Left forelimb (tissue), 1 donor: ENCODE measurements around the gene DTL.
A peak's percentile ranks its signal among the peaks of the same experiment; 100 is the strongest.
"Not testable (repeated sequence)": the region's sequence is repeated elsewhere in the genome, so short reads cannot be mapped to it uniquely, and the experiment has no call there.

Experiments used
- DNase-seq: peaks from one replicate; pipeline ENCODE4 v3.0.0-alpha.2; 2018; ENCODE audit warnings: low spot score

Gene DTL

GRCh38 chr1:212035123-212035834 is at the start of gene DTL, which contains the start of gene INTS7:
Gene DTL, plus strand, starts transcription at chr1:212035748. Its CDS starts 143 bp downstream, at chr1:212035891.
Gene INTS7, minus strand, starts transcription at chr1:212035557. Its CDS starts 120 bp downstream, at chr1:212035437.
- DNase-seq = peak; percentile 99

GRCh38 chr1:211986628-211987254 is 48.8 kb upstream of the DTL start:
- no peak for DNase-seq

GRCh38 chr1:211991695-211992094 is 43.9 kb upstream of the DTL start:
- DNase-seq = no peak

GRCh38 chr1:211997426-211997825 is 38.1 kb upstream of the DTL start:
- DNase-seq = not testable (repeated sequence)

DNA sequence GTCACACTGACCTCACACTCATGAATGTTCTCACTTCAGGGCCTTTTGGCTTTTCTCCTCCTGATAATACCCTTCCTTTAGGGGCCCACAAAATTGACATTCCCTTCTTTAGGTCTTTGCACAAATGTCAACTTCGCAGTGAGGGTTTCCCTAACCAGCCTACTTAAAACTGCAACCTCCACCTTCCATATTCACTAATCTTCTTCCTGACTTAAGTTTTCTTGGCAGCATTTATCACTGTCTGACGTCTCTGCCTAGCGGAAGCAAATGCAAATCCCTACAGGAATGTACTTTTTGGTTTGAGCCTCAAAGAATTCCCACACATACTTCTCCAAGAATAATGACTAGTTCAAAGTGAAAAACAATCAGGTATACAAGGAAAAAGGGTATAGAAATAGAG is 33.0 kb upstream of the DTL start:
- no peak for DNase-seq

GRCh38 chr1:212004895-212005608 is 30.5 kb upstream of the DTL start:
- DNase-seq = no peak

DNA sequence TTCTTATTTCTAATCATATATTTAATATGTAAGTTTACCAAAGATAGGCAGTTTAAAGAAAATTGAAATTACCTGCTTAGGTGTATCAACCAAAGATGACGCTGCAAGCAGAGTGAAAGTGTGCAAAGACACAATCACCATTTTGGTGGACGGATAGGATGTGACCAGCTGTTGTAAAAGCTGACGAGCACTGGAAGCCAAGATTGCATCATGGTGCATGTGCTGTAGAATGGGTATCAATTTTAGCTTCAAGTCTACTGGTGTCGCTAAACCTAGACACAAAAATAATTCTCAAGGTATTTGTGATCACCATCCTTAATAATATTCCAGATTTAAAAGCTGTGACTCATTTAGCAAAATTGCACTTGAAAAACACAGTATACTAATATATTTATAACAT is 28.4 kb upstream of the DTL start:
- DNase-seq = no peak

- DNase-seq = no peak
These were observed 27.7 kb upstream of the DTL start for GRCh38 chr1:212007886-212008285.

DNA sequence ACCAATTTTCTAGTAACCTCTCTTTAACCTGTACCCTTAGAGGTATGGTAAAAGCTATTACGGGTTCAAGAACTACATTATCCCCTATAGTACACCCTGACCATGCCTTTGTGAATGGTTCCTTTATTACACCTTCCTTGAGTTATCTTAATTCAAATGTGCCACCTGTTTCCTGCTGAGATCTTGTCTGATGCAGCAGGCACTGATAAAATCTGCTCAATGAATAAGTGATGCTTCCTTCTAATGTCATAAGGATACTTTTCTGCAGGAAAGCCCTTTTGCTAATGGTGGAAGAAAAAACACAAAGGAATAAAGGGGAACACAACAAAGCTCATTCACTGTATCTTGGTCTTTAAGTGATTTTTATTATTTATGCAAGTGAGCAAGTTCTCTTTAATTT is 26.0 kb upstream of the DTL start:
- DNase-seq = no peak

GRCh38 chr1:212010004-212010403 is 25.5 kb upstream of the DTL start:
- DNase-seq = no peak

DNA sequence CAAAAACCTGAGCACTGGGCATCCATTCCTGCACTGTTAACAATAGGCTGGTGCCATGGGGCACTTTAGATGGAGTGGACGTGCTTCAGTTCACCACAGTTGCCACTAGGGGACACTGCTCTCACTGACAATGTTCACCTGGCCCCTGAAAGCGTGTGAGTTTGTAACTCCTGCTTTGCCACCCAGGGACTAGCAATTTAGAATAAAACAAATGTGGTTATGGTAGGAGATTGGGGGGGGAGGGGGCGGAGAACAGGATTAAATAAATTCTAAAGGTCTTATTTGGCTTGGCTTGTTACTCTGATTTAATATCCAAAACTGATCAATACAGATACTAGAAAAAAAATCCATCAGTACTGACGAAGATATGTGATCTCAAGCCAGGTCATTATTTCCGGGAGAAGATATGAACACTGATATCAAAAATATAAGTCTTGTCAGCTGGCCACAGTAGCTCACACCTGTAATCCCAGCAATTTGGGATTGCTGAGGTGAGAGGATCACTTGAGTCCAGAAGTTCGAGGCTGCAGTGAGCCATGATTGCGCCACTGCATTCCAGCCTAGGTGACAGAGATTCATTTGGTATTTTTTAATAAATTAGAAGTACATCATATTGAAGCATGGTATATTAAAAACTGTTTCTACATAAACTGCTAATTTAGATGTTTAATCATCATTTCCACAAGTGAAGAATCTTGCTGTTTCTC is 23.4 kb upstream of the DTL start:
- DNase-seq = no peak

DNA sequence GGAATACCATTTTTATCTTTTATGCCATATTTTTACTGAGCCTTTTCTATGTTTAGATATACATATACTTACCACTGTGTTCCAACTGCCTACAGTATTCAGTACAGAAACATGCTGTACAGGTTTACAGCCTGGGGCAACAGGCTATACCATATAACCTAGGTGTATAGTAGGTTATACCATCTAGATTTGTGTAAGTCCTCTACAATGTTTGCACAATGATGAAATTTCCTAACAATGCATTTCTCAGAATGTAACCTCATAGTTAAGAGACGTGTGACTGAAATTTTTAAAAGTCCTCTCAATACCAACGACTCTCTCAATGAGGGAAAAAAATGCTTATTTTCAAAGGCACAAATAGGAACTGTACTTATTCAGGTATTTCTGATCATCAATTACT is 21.9 kb upstream of the DTL start:
- no peak for DNase-seq

GRCh38 chr1:212020975-212021374 is 14.6 kb upstream of the DTL start:
- DNase-seq = no peak

- no peak for DNase-seq
These were observed 14.0 kb upstream of the DTL start for GRCh38 chr1:212021563-212021962.

DNA sequence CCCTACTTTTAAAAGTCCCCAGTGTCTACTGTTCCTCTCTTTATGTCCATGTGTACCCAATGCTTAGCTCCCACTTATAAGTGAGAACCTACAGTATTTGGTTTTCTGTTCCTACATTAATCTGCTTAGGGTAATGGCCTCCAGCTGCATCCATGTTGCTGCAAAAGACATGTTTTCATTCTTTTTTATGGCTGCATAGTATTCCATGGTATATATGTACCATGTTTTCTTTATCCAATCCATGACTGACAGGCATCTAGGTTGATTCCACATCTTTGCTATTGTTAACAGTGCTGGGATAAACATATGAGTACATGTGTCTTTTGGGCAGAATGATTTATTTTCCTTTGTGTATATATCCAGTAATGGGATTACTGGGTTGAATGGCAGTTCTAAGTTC is 12.6 kb upstream of the DTL start:
- not testable (repeated sequence) for DNase-seq

DNA sequence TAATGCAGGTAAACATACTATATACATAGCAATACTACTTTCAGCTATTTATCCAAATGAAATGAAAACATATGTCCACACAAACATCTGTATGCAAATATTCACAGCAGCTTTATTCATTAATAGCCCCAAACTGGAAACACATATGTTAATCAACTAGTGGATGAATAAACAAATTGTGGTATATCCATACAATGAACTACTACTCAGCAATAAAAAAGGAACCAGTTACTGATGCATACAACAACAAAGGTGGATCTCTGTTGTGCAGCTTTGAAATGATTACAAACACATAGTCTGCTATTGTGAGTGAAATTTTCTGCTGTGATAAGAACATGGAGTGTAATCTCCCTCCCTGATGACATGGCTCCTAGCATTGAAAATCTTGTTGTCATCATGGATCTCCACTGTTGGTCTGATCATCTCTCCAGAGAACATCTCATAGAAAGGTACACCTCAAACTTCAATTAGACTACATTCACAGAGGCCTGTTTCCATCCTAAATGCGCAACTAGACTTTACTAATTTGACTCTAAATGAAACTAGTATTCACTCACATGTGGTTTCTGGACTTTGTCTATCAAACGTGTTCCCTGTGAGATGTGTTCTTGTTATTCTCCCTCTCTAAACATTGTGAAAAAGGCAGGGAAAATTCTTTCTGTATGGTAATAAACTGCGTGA is 10.9 kb upstream of the DTL start:
- DNase-seq = no peak

DNA sequence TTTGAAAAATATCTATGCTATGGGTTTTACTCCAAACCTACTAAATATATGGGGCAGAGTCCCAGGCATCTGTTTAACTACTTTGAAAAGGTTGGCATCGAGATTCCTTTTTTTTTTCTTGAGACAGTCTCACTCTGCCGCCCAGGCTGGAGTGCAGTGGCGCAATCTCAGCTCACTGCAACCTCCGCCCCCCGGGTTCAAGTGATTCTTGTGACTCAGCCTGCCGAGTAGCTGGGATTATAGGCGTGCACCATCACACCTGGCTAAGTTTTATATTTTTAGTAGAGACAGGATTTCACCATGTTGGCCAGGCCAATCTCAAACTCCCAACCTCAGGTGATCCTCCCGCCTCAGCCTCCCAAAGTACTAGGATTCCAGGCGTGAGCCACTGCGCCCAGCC is 7.8 kb upstream of the DTL start:
- not testable (repeated sequence) for DNase-seq

GRCh38 chr1:212030936-212031528 is 4.5 kb upstream of the DTL start:
- DNase-seq = no peak

- no peak for DNase-seq
These were observed 929 bp upstream of the DTL start for GRCh38 chr1:212034516-212035122.

DNA sequence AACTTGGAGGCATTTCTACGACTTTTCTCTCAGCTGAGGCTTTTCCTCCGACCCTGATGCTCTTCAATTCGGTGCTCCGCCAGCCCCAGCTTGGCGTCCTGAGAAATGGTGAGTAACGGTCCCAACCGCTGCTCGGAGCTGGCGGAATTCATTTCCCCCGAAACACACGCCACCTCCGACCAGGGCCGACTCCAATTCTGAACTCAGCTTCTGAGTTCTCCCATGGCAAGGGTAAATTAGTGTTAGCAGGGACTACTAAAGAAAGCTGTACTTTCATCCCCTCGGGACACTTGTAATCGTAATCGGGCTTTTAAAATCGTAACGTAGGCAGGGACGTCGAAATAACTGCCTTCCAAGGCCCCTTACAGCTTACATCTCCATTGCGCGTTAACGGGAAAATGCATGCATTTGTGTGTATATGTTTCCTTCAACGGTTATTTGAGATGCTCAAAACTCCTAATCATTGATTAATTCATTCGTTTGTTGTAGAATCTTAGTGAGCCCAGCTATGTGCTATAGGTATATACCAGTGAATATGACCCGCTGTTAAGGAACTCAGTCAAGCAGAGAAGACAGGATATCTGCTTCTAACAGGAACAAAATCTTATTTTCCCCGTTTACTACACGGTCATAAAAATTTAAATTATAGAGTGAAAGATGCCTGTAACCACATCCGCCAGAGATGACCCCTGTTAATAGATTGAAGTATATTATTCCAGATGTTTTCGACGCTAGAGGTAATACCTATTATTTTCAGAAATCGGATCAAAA is 472 bp downstream of the DTL start:
- no peak for DNase-seq
